Ascending aorta (tissue), 2 donors: Measurements from ENCODE around the gene CSPG4. TPM values are rescaled to one million over a fixed set of nuclear protein-coding genes. Genes with fewer than 3 reads are reported as not detected.
"Not testable (repeated sequence)": the region's sequence is repeated elsewhere in the genome, so short reads cannot be mapped to it uniquely, and the experiment has no call there.

Experiments
- DNase-seq, 2 donors: peaks; one replicate each; pipeline ENCODE4 v3.0.0-alpha.2; 2019; ENCODE audit warnings: low spot score in 2 of 2
- H3K27ac ChIP-seq, 2 donors: fragments of 200-600 bp; sonication (generic); one replicate each; pipeline ENCODE4 v1.5.1; 2016 to 2017; ENCODE audit warnings: mild to moderate bottlenecking in 1 of 2
- H3K27me3 ChIP-seq: fragments of 200-600 bp; sonication (generic); one replicate; pipeline ENCODE4 v1.5.1; 2017
- H3K36me3 ChIP-seq, 2 donors: fragments of 200-600 bp; sonication (generic); one replicate each; pipeline ENCODE4 v1.5.1; 2016
- H3K4me1 ChIP-seq, 2 donors: fragments of 200-600 bp; sonication (generic); one replicate each; pipeline ENCODE4 v1.5.1; 2016 to 2017; ENCODE audit warnings: mild to moderate bottlenecking in 1 of 2
- H3K4me3 ChIP-seq, 2 donors: fragments of 200-600 bp; sonication (generic); one replicate each; pipeline ENCODE4 v1.5.1; 2016 to 2017; ENCODE audit warnings: mild to moderate bottlenecking in 1 of 2
- H3K9me3 ChIP-seq, 2 donors: fragments of 200-600 bp; sonication (generic); one replicate each; pipeline ENCODE4 v1.5.1; 2016
- CTCF ChIP-seq, 3 experiments: fragments of 200-600 bp in 2 of 3; fragments of 450-650 bp in 1 of 3; sonication (generic) in 2 of 3; IDR thresholded peaks; one replicate each; pipeline ENCODE4 v1.5.1; 2016 to 2019; ENCODE audit warnings: antibody characterized with exemption in 3 of 3, mild to moderate bottlenecking in 1 of 3, moderate library complexity in 1 of 3
- intact Hi-C: fragments of 100-400 bp; cut with DNase I; formaldehyde crosslinking; loops from one replicate; pipeline ENCODE4 v1.15.1; 2023
- total RNA-seq: library from RNA; depleted of rRNA; stranded (reverse); fragments of >200 nt; gene quantifications from one replicate; pipeline ENCODE4 v1.1.0, GENCODE V29; 2016

Gene CSPG4
- total RNA-seq, 1 donor from 2014 or later = 258 TPM

GRCh38 chr15:75751116-75751875 lies 38.6 kb upstream of the CSPG4 start:
- Histone ChIP-seq H3K36me3 (no peaks in the 10 kb centered on the region), H3K27ac (no peak overlapping the region), H3K9me3 (no peaks in the 10 kb centered on the region), H3K4me3 (no peak overlapping the region), H3K4me1 (no peaks in the 10 kb centered on the region), H3K27me3 (no peaks in the 10 kb centered on the region)
- intact Hi-C loops = no loop called here
- peak in 1 of 2 donors; percentile 55 for DNase-seq
- TF ChIP-seq CTCF (IDR thresholded peaks at IDR 0.05) = no peak

GRCh38 chr15:75750261-75751050 lies 37.8 kb upstream of the CSPG4 start:
- H3K9me3 ChIP-seq = no peaks in the 10 kb centered on the region
- no peak overlapping the region for H3K4me3 ChIP-seq
- intact Hi-C loops = no loop called here
- H3K27me3 ChIP-seq = no peaks in the 10 kb centered on the region
- TF ChIP-seq CTCF (IDR thresholded peaks at IDR 0.05) = no peak
- H3K27ac ChIP-seq = no peak overlapping the region
- DNase-seq = peak in 1 of 2 donors; percentile 43
- H3K4me1 ChIP-seq = no peaks in the 10 kb centered on the region
- H3K36me3 ChIP-seq = no peaks in the 10 kb centered on the region

- TF ChIP-seq CTCF (IDR thresholded peaks at IDR 0.05) = no peak
- no peak overlapping the region for H3K27ac ChIP-seq
- no peak overlapping the region for H3K4me3 ChIP-seq
- H3K27me3 ChIP-seq = no peaks in the 10 kb centered on the region
- H3K36me3 ChIP-seq = no peaks in the 10 kb centered on the region
- DNase-seq = peak in 1 of 2 donors; percentile 53
- intact Hi-C loops = no loop called here
- H3K4me1 ChIP-seq = no peaks in the 10 kb centered on the region
- H3K9me3 ChIP-seq = no peaks in the 10 kb centered on the region
Observed at GRCh38 chr15:75749820-75750219, 37.2 kb upstream of the CSPG4 start.

- H3K27me3 ChIP-seq, intact Hi-C loops, H3K36me3 ChIP-seq, H3K4me1 ChIP-seq, H3K27ac ChIP-seq, H3K9me3 ChIP-seq, H3K4me3 ChIP-seq: not testable (repeated sequence)
- DNase-seq = peak in 1 of 2 donors; percentile 25
Observed at GRCh38 chr15:75748882-75749281, 36.2 kb upstream of the CSPG4 start.

- H3K4me3 ChIP-seq, H3K9me3 ChIP-seq, H3K4me1 ChIP-seq, H3K36me3 ChIP-seq, H3K27me3 ChIP-seq, H3K27ac ChIP-seq, intact Hi-C loops: not testable (repeated sequence)
- peak in 1 of 2 donors; percentile 24 for DNase-seq
Observed at GRCh38 chr15:75747121-75747520, 34.5 kb upstream of the CSPG4 start.

- DNase-seq = no peak
- no peaks in the 10 kb centered on the region for H3K4me1 ChIP-seq
- intact Hi-C loops = no loop called here
- no peak overlapping the region for H3K27ac ChIP-seq
- no peak for TF ChIP-seq CTCF (IDR thresholded peaks at IDR 0.05)
- H3K4me3 ChIP-seq = no peak overlapping the region
- H3K9me3 ChIP-seq = no peaks in the 10 kb centered on the region
- no peaks in the 10 kb centered on the region for H3K36me3 ChIP-seq
- no peaks in the 10 kb centered on the region for H3K27me3 ChIP-seq
Observed at GRCh38 chr15:75745305-75745704, 32.7 kb upstream of the CSPG4 start.

GRCh38 chr15:75742346-75742745 lies 29.7 kb upstream of the CSPG4 start:
- H3K4me3 ChIP-seq, H3K36me3 ChIP-seq, intact Hi-C loops, H3K9me3 ChIP-seq, DNase-seq, H3K27me3 ChIP-seq, H3K27ac ChIP-seq: not testable (repeated sequence)
- peaks cover 0 to 10% of the 10 kb centered on the region in 2 donors for H3K4me1 ChIP-seq
